ENCODE data around the gene OR2J3. TPM values are rescaled to one million over a fixed set of nuclear protein-coding genes. Genes with fewer than 3 reads are reported as not detected.
"Not testable (repeated sequence)": the region's sequence is repeated elsewhere in the genome, so short reads cannot be mapped to it uniquely, and the experiment has no call there.

OR2J3 gene
- not detected in 2 replicates for total RNA-seq

DNA sequence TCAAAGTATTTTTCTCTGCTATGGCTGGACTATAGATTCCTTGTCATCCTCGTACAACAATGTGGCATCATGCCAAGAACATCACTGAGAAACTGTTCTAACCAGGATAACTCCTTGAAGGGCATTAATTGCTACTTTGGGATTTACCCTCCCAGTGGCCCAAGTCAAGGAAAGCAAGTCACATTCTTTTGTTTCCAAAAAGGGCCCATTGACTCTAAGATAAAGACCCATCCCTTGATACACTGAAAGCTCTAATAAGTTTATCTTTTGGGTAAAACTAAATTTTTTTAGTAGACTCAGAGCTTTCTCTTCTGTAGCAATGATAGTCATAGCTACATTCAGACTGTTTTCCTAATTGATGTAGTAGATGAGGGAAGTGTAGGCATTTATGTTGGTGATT, at the start of gene OR2J3:
OR2J3 (plus strand) TSS at position 301 of the 400 bp plus-strand sequence. CDS start 3,833 bp downstream, outside the sequence.
- no peak for DNase-seq (ENCODE audit: low read depth in 2 of 2)

DNA sequence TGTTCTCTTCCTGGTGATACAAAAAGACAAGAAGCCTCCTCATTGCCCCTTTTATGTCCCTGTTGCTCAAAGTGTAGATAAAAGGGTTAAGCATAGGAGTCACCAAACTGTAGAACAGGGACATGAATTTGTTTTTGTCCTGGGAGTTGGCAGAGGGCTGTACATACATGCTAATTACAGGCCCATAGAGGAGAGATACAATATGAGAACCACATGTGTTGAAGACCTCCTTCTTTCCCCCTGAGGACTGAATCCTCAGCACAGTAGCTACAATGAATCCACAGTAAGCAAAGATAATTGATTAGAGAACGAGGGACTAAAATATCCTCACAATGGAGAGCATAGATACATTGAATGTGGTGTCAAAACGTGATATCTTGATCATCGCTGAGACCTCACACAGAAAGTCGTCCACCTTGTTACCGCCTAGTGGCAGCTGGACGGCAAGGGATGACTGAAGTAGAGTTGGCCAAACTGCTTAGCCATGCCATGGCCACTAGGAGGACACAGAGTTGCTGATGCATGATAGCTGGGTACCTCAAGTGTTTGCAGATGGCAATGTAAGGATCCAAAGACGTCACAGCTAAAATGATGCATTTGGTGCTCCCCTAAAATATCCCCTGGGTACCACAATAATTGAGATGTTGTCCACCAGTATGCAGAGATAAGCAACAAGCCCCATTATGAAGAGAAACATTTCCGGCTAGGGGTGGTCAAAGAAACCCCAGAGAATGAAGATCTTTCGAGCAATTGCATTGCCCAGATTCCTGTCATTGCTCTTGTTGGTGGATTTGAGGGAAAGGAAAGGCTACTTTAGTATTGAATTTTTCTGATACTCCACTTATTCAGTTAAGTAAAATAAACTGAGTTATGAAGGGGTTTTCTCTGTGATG, 35.8 kb upstream of the OR2J3 start:
- peak; percentile 45 to 47 for DNase-seq (ENCODE audit: low read depth in 2 of 2)

DNA sequence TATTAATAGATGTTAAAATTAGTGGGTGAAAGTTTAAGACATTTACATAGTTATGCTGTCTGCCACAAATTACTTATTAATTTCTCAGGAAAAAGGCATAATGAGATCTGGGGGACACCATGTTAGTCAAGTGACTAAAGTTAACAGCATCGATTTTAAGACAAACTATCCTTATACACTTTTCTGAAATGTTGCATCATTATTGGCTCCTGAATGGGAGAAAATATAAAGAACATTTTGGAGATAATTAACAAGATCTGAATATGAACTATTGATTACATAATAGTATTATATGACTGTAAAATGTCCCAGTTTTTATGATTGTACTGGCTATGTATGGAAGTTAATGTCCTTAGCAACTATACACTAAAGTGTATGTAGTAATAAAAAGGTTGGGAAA, 28.7 kb upstream of the OR2J3 start:
- DNase-seq (ENCODE audit: low read depth in 2 of 2): no peak

DNA sequence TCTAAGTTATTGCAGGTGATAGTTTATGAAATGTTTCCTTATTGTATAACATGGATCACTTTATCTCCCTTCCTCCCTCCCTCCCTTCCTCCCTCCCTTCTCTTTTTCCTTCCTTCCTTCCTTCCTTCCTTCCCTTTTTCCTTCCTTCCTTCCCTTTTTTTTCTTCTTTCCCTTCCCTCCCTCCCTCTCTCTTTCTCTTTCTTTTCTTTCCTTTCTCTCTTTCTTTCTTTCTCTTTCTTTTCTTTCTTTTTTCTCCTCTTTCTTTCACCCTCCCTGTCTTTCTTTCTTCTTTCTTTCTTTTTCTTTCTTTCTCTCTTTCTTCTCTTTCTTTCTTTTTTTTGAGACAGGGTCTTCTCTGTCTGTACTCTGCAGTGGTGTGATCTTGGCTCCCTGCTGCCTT, 26.5 kb upstream of the OR2J3 start:
- DNase-seq (ENCODE audit: low read depth in 2 of 2): no peak

DNA sequence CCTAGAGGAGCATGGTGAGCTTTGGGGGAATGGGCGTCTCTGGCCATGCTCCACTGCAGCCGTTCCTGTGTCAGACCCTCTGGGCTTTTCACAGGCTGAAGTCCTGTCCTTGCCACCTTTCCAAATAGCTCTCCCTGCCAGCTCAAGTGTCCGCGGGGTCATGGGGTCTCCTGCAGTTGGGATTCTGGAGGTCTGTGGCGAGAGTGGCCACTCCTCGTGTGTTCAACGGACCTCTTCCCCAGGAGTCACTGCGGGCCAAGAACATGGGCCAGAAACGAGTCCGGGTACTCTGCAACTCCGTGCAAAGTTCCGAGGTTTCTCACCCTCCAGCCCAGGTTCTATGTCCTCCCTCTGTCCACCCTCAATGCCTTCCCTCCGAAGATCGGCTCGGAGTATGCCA, 25.4 kb upstream of the OR2J3 start:
- DNase-seq (ENCODE audit: low read depth in 2 of 2): no peak

DNA sequence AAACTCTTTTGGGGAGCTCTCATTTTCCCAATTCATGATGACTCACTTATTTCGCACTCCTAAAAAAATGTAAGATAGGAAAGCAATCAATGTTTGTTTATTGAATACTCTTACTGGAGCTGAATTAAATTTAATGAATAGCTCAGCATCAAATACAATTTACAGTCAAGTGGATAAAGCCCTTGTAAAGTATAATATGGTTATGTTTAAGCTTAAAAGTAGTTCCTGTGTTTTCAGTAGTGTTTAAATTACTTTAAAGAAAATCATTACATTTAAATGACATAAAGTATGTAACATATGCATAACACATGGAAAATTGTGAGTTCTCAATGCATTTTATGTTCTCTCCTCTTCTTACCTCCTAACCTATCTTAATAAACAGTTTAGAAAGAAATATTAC, 20.6 kb upstream of the OR2J3 start, which contains the start of gene OR2B3:
OR2B3 (minus strand) TSS at position 101 of the 400 bp plus-strand sequence; CDS start at position 36, 65 bp downstream.
- no peak for DNase-seq (ENCODE audit: low read depth in 2 of 2)

DNA sequence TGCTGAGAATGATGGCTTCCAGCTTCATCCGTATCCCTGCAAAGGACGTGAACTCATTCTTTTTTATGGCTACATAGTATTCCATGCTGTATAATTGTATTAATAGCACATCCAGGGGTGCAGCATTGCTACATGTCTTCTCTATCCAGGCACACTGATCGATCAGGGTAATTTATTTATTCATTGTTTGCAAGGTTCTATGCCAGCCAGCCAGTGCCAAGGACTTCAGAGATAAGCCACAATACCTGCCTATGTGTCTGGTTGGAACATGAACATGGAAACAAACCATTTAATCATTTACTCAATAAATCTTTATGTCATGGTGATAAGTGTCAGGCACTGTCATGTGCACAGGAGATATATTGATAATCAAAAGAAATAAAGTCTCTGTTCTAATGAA, 14.9 kb upstream of the OR2J3 start:
- no peak for DNase-seq (ENCODE audit: low read depth in 2 of 2)

DNA sequence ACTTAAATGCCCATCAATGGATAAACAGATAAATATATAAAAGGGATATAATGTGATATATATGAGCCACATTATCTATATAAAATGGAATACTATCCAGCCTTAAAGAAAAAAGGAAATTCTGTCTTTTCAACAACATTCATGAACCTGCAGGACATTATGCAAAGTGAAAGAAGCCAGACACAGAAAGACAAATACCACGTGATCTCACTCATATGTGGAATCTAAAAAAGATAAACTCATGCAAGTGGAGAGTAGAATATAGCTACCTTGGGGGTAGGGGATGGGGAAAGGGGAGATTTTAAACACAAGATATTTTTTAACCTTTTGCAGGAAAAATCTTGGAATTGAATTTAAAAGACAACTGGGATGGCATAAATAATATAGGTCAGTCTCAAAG, 10.1 kb upstream of the OR2J3 start:
- no peak for DNase-seq (ENCODE audit: low read depth in 2 of 2)

DNA sequence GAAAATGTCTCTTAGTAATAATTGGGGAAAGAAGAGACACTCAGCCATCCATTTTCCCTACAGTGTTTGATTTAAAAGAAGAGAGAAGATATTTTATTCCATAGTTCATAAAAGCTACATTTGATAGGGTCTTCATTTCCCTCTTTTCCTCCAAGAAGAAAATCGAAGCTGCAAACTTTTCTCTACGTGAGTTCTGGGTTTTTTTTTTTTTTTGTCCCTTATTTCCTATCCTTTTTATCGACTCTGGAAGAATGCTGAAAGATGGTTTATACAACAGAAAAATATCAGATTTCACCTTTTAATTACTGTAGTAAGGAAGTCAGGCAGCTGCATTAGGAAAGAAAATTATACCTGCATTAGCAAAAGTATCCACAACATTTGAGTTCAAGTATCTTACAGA, 8.7 kb upstream of the OR2J3 start, which contains the start of gene OR2J1:
OR2J1 (plus strand) TSS at position 301 of the 400 bp plus-strand sequence. CDS start 1,453 bp downstream, outside the sequence.
- no peak for DNase-seq (ENCODE audit: low read depth in 2 of 2)

DNA sequence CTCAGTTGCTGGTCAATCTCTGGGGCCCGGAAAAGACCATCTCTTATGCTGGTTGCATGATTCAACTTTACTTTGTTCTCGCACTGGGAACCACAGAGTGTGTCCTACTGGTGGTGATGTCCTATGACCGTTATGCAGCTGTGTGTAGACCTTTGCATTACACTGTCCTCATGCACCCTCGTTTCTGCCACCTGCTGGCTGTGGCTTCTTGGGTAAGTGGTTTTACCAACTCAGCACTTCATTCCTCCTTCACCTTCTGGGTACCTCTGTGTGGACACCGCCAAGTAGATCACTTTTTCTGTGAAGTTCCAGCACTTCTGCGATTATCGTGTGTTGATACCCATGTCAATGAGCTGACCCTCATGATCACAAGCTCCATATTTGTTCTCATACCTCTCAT, 4.3 kb downstream of the OR2J3 start:
- DNase-seq (ENCODE audit: low read depth in 2 of 2): no peak

DNA sequence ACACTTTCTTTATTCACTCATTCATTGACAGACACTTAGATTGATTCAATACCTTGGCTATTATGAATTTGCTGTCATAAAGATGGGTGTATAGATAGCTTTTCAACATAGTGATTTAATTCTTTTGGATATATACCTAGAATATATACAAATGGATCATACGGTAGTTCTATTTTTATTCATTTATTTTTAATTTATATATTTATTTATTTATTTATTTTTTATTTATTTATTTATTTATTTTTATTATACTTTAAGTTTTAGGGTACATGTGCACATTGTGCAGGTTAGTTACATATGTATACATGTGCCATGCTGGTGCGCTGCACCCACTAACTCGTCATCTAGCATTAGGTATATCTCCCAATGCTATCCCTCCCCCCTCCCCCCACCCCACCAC, 7.1 kb downstream of the OR2J3 start:
- not testable (repeated sequence) for DNase-seq (ENCODE audit: low read depth in 2 of 2)

DNA sequence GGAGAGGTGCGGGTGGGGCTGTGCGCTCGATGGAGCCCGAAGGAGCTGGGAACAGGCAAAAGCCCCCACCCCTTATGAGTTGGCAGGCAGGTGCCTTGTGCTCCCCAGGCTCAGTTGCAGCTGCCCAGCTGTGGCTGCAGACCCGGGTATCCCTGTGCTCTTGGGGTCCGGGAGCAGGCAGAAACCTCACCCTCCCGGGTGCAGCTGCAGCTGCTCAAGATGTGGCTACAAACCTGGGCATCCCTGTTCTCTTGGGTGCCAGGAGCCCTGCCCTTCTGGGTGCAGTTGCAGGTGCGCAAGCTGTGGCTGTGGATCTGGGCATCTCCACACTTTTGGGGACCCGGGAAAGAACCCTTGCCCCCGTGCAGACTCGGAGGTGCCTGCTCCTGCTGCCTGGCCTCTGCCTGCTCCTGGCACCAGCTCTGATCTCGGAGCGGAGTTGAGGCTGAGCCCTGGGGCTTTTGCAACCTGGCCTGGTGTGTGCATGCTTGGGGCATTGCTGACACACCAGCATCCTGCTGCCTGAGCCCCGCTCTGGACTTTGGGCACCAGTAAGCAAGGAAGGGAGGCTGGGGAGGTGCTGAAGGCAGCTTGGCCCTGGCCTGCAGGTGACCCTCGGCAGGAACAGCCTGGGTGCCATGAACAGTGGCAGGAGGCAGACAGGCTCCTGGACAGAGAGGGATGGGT, 21.6 kb downstream of the OR2J3 start:
- no peak for DNase-seq (ENCODE audit: low read depth in 2 of 2)

DNA sequence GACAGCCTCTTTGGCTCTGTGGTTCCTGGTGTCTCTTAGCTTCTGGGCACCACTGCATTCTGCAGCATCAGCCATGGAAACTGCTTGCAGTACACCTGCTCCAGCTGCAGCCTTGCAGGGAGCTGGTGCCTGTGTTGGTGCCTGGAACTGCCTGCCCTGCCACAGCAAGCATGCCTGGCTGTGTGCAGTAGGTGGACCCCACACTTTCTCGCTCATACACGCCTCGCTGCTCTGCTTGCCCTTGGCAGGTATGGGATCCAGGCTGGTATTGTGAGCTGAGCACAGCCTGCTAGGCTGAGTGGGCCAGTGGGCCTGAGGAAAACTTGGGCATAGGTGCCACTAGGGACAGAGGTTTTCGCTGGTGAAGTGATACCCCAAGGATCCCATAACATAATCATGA, 22.8 kb downstream of the OR2J3 start:
- DNase-seq (ENCODE audit: low read depth in 2 of 2): no peak

DNA sequence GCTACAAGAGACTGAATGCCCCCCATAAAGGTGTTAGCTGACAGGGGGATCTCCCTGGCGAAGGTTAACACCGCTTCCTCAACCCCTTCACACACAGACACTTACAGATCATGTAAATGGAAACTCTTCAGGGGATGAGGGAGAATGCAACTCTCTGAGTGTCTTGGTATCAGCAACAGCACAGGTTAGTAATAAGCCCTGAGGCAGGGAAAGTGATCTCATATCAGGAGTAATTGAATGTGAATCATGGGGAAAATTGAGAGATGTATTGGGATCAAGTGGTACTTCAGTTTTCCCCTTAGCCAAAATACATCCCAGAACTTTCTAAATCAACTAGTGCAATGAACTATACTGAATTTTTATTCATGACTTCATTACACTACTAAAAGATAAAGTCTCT, 23.8 kb downstream of the OR2J3 start:
- no peak for DNase-seq (ENCODE audit: low read depth in 2 of 2)

DNA sequence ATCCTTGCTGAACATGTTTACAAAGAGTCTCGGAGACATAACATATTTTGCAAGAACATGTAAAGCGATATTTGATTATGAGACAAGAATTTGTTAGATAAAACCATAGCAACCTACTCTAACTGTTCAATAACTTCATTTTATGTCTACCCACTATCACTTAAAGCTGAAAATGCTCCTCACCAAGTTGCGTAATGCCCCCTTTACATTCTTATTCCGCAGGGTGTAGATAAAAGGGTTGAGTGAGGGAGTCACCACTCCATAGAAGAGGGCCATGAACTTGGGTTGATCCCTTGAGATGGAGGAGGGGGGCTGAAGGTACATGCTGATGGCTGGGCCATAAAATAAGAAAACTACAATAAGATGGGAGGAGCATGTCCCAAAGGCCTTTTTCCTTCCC, 29.9 kb downstream of the OR2J3 start:
- DNase-seq (ENCODE audit: low read depth in 2 of 2): no peak

DNA sequence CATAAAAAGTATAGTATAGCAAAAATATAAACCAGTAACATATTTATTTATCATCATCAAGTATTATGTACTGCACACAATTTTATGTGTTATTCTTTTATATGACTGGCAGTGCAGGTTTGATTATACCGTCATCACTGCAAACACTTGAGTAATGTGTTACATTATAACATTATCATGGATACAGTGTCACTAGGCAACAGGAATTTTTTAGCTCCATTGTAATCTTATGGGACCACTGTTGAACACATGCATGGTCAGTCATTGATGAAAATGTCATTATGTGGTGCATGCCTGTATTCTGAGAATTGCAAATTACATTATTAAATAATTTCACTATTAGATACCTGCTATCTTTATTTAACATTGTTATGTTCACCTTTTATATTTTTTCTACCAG, 33.7 kb downstream of the OR2J3 start:
- DNase-seq (ENCODE audit: low read depth in 2 of 2): no peak

DNA sequence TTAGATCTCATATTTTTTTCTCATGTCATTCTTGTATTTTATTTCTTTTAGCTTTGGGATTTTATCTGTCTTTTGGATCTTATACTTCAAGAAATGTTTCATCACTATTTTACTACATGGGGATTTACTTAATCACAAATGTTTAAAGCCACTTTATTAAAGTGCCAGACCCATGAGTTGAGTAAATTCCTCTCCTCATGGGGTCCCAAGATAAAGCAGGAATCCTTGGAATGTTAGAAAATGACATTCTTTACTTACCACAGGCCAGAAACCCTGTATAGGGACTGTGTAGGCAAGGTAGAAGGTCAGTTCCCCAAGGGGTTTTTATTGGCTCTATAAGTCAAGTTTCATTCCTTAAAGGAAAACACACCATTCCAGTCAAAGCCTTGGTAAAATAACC, 34.5 kb downstream of the OR2J3 start:
- no peak for DNase-seq (ENCODE audit: low read depth in 2 of 2)

DNA sequence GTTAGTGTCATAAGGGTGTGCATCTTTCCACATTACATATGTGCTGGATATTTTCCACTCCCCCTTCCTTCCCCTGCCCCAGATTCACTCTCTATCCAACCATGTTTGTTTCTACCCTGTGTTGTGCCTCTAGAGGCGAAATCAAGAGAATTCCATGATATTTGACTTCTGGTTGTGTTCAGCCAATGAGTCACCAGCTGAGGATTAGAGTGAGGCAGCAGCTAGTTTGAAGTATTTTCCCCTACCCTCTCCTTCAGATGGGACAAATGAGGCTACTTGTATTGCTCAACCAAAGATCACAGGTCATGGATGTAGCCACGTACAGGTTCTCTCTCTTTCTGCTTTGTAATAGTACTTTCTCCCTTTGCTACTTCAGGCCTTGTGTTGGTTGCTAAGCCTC, 38.3 kb downstream of the OR2J3 start:
- DNase-seq (ENCODE audit: low read depth in 2 of 2): no peak

DNA sequence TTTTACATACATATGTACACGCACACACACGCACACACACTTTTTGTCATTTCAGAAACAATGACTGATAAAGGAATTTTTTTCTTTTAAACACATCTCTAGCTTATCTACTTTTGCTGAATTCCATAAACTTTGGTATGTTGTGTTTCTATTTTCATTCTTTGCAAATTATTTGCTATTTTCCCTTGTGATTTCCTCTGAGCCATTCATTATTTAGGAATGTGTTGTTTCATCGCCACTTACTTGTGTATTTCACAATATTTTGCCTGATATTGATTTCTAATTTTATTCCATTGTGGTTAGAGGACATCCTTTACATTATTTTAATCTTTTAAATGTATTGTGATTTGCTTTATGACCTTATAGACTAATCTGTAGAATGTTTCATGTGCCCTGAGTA, 39.2 kb downstream of the OR2J3 start:
- DNase-seq (ENCODE audit: low read depth in 2 of 2): no peak

DNA sequence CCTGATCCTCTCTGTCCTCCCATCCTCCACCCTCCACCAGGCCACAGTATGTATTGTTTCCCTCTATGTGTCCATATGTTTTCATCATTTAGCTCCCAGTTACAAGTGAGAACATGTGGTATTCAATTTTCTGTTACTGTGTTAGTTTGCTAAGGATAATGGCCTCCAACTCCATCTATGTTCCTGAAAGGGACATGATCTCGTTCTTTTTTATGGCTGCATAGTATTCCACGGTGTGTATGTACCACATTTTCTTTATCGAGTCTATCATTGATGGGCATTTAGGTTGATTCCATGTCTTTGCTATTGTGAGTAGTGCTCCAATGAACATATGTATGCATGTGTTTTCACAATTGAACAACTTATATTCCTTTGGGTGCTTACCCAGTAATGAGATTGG, 41.6 kb downstream of the OR2J3 start:
- not testable (repeated sequence) for DNase-seq (ENCODE audit: low read depth in 2 of 2)

DNA sequence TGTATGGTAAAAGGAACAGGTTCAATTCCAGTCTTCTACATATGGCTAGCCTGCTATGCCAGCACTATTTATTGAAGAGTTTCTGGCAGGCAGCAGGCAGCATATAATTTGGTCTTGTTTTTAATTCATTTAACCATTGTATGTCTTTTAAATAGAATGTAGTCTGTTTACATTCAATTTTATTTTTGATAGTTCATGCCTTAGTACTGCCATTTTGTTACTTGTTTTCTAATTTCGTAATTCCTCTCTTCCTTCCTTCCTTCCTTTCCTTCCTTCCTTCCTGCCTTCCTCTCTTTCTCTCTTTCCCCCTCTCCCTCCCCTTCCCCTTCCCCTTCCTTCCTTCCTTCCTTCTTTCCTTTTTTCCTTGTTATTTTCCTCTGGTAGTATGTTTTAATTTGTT, 45.2 kb downstream of the OR2J3 start:
- no peak for DNase-seq (ENCODE audit: low read depth in 2 of 2)

DNA sequence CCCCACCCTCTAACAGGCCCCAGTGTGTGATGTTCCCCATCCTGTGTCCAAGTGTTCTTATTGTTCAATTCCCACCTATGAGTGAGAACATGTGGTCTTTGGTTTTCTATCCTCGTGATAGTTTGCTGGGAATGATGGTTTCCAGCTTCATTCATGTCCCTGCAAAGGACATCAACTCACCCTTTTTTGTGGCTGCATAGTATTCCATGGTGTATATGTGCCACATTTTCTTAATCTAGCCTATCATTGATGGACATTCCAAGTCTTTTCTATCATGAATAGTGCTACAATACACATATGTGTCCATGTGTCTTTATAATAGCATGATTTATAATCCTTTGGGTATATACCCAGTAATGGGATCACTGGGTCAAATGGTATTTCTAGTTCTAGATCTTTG, 47.3 kb downstream of the OR2J3 start:
- not testable (repeated sequence) for DNase-seq (ENCODE audit: low read depth in 2 of 2)

DNA sequence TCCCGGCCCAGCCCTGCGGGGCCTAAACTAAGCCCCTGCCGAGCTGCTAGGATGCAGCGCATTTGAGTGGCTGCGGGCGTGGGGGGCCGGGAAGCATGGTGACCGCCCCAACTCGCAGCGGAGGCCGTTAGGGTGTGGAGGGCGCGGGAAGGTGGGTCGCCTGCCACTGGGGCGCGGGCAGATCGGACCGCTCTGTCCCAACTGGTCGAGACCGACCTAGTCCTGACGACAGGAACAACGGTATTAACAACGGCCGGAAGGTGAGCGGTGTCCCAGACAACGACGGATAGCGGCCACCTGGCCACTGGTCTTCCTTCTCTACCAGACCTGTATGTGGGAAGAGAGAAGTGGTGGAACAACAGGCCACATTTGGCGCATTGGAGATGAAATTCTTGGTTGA, 52.1 kb downstream of the OR2J3 start:
- not testable (repeated sequence) for DNase-seq (ENCODE audit: low read depth in 2 of 2)
